ENCODE data around the gene ZNF737. TPM values are rescaled to one million over a fixed set of nuclear protein-coding genes. Genes with fewer than 3 reads are reported as not detected.
"Not testable (repeated sequence)": the region's sequence is repeated elsewhere in the genome, so short reads cannot be mapped to it uniquely, and the experiment has no call there.

The ZNF737 gene
- polyA plus RNA-seq (2013, experiment 1 of 2), result 5.6 TPM
- 4.8 TPM for polyA plus RNA-seq (2013, experiment 2 of 2)

GRCh38 chr19:20565321-20566018 lies at the start of gene ZNF737:
Gene ZNF737, minus strand, starts transcription at chr19:20565781. Its CDS starts 141 bp downstream, at chr19:20565640.
- peak within 1 kb of the TSS; percentile 9 to 35 for H3K4ac ChIP-seq (ENCODE audit: low read depth in 1 of 2, low read length in 2 of 2)
- no peak within 1 kb of the TSS for H2BK5ac ChIP-seq (ENCODE audit: low read depth, low read length, poor library complexity, severe bottlenecking)
- H2BK120ac ChIP-seq (ENCODE audit: low read depth, low read length), result peak within 1 kb of the TSS; percentile 57
- H3K4me1 ChIP-seq (ENCODE audit: control insufficient read depth, insufficient read depth, low read depth, low read length), result peaks cover 3% of the 10 kb centered on the region
- H4K8ac ChIP-seq (ENCODE audit: low read length), result peak within 1 kb of the TSS; percentile 91
- no peaks in the 10 kb centered on the region for H3K27me3 ChIP-seq (ENCODE audit: control insufficient read depth in 1 of 2, insufficient read depth in 1 of 2, low read length in 2 of 2)
- no peak within 1 kb of the TSS for H2BK15ac ChIP-seq (ENCODE audit: low read depth, poor library complexity, severe bottlenecking)
- peaks cover 9 to 22% of the 10 kb centered on the region in 2 experiments for H3K36me3 ChIP-seq (ENCODE audit: control insufficient read depth in 1 of 2, insufficient read depth in 2 of 2, low read depth in 1 of 2, low read length in 2 of 2)
- peaks cover 52% of the 10 kb centered on the region for H3K9me3 ChIP-seq (ENCODE audit: control insufficient read depth, low read length)
- H3K23ac ChIP-seq (ENCODE audit: low read length in 2 of 2), result no peak within 1 kb of the TSS
- peaks cover 14% of the 10 kb centered on the region for H3K79me1 ChIP-seq (replicated peaks; ENCODE audit: low read length, poor library complexity, severe bottlenecking)
- H2BK12ac ChIP-seq (ENCODE audit: low read length in 2 of 2), result no peak within 1 kb of the TSS
- no peak within 1 kb of the TSS for H3K14ac ChIP-seq (ENCODE audit: low read length in 2 of 2)
- peak within 1 kb of the TSS; percentile 5 to 79 for H3K18ac ChIP-seq (ENCODE audit: low read depth in 1 of 2, low read length in 2 of 2)
- no peak within 1 kb of the TSS for H2AK5ac ChIP-seq (ENCODE audit: low read length, severe bottlenecking)
- H3K4me3 ChIP-seq (ENCODE audit: insufficient read depth in 1 of 2, low read depth in 1 of 2, low read length in 2 of 2), result peak within 1 kb of the TSS; percentile 68 to 84
- H4K91ac ChIP-seq (ENCODE audit: low read length), result peak within 1 kb of the TSS; percentile 25
- peak within 1 kb of the TSS; percentile 6 for H2AFZ ChIP-seq (ENCODE audit: low read depth, low read length)
- H3K4me2 ChIP-seq (ENCODE audit: low read length, poor library complexity, severe bottlenecking), result peak within 1 kb of the TSS; percentile 86
- under 1% methylated on average over 28 of the region's 28 CpGs for WGBS
- peak; percentile 94 for DNase-seq
- H3K9ac ChIP-seq (ENCODE audit: low read length), result peak within 1 kb of the TSS; percentile 96
- peak within 1 kb of the TSS; percentile 88 for H3K27ac ChIP-seq (ENCODE audit: low read length, poor library complexity, severe bottlenecking)

GRCh38 chr19:20614971-20615370 lies 49.4 kb upstream of the ZNF737 start:
- not testable (repeated sequence) for H2BK15ac ChIP-seq (ENCODE audit: low read depth, poor library complexity, severe bottlenecking); H2AFZ ChIP-seq (ENCODE audit: low read depth, low read length); H3K4me2 ChIP-seq (ENCODE audit: low read length, poor library complexity, severe bottlenecking); H3K4me3 ChIP-seq (ENCODE audit: insufficient read depth in 1 of 2, low read depth in 1 of 2, low read length in 2 of 2); H3K27me3 ChIP-seq (ENCODE audit: control insufficient read depth in 1 of 2, insufficient read depth in 1 of 2, low read length in 2 of 2); H4K8ac ChIP-seq (ENCODE audit: low read length); H3K79me1 ChIP-seq (replicated peaks; ENCODE audit: low read length, poor library complexity, severe bottlenecking); H3K14ac ChIP-seq (ENCODE audit: low read length in 2 of 2); H3K36me3 ChIP-seq (ENCODE audit: control insufficient read depth in 1 of 2, insufficient read depth in 2 of 2, low read depth in 1 of 2, low read length in 2 of 2); H3K18ac ChIP-seq (ENCODE audit: low read depth in 1 of 2, low read length in 2 of 2); H2BK5ac ChIP-seq (ENCODE audit: low read depth, low read length, poor library complexity, severe bottlenecking); DNase-seq; H4K91ac ChIP-seq (ENCODE audit: low read length); H2BK120ac ChIP-seq (ENCODE audit: low read depth, low read length); H3K23ac ChIP-seq (ENCODE audit: low read length in 2 of 2); H3K4ac ChIP-seq (ENCODE audit: low read depth in 1 of 2, low read length in 2 of 2); H2BK12ac ChIP-seq (ENCODE audit: low read length in 2 of 2); H3K4me1 ChIP-seq (ENCODE audit: control insufficient read depth, insufficient read depth, low read depth, low read length); H3K9ac ChIP-seq (ENCODE audit: low read length); H2AK5ac ChIP-seq (ENCODE audit: low read length, severe bottlenecking); H3K27ac ChIP-seq (ENCODE audit: low read length, poor library complexity, severe bottlenecking)
- H3K9me3 ChIP-seq (ENCODE audit: control insufficient read depth, low read length), result peaks cover 50% of the 10 kb centered on the region
- WGBS, result 77% methylated on average over 4 of the region's 4 CpGs

GRCh38 chr19:20612711-20613316 lies 47.2 kb upstream of the ZNF737 start:
- H3K4me1 ChIP-seq (ENCODE audit: control insufficient read depth, insufficient read depth, low read depth, low read length), result no peaks in the 10 kb centered on the region
- peak overlapping the region in 1 of 2 experiments; percentile 62 for H3K4me3 ChIP-seq (ENCODE audit: insufficient read depth in 1 of 2, low read depth in 1 of 2, low read length in 2 of 2)
- H3K23ac ChIP-seq (ENCODE audit: low read length in 2 of 2), result no peak overlapping the region
- H3K27ac ChIP-seq (ENCODE audit: low read length, poor library complexity, severe bottlenecking), result no peak overlapping the region
- 75% methylated on average over 5 of the region's 5 CpGs for WGBS
- H4K8ac ChIP-seq (ENCODE audit: low read length), result no peak overlapping the region
- no peak overlapping the region for H3K14ac ChIP-seq (ENCODE audit: low read length in 2 of 2)
- H3K18ac ChIP-seq (ENCODE audit: low read depth in 1 of 2, low read length in 2 of 2), result no peak overlapping the region
- H2BK120ac ChIP-seq (ENCODE audit: low read depth, low read length), result no peak overlapping the region
- no peak overlapping the region for H4K91ac ChIP-seq (ENCODE audit: low read length)
- no peak overlapping the region for H2BK5ac ChIP-seq (ENCODE audit: low read depth, low read length, poor library complexity, severe bottlenecking)
- no peak overlapping the region for H2BK15ac ChIP-seq (ENCODE audit: low read depth, poor library complexity, severe bottlenecking)
- no peaks in the 10 kb centered on the region for H3K36me3 ChIP-seq (ENCODE audit: control insufficient read depth in 1 of 2, insufficient read depth in 2 of 2, low read depth in 1 of 2, low read length in 2 of 2)
- H3K9me3 ChIP-seq (ENCODE audit: control insufficient read depth, low read length), result peaks cover 62% of the 10 kb centered on the region
- no peak overlapping the region for H2AFZ ChIP-seq (ENCODE audit: low read depth, low read length)
- no peak overlapping the region for H3K4ac ChIP-seq (ENCODE audit: low read depth in 1 of 2, low read length in 2 of 2)
- H3K79me1 ChIP-seq (replicated peaks; ENCODE audit: low read length, poor library complexity, severe bottlenecking), result no peaks in the 10 kb centered on the region
- H2AK5ac ChIP-seq (ENCODE audit: low read length, severe bottlenecking), result no peak overlapping the region
- H3K27me3 ChIP-seq (ENCODE audit: control insufficient read depth in 1 of 2, insufficient read depth in 1 of 2, low read length in 2 of 2), result no peaks in the 10 kb centered on the region
- H3K9ac ChIP-seq (ENCODE audit: low read length), result no peak overlapping the region
- no peak overlapping the region for H2BK12ac ChIP-seq (ENCODE audit: low read length in 2 of 2)
- DNase-seq, result no peak
- no peak overlapping the region for H3K4me2 ChIP-seq (ENCODE audit: low read length, poor library complexity, severe bottlenecking)

- Histone ChIP-seq H3K27ac (ENCODE audit: low read length, poor library complexity, severe bottlenecking) (no peak overlapping the region), H2AK5ac (ENCODE audit: low read length, severe bottlenecking) (no peak overlapping the region), H2BK120ac (ENCODE audit: low read depth, low read length) (no peak overlapping the region), H3K23ac (ENCODE audit: low read length in 2 of 2) (no peak overlapping the region), H3K4me2 (ENCODE audit: low read length, poor library complexity, severe bottlenecking) (no peak overlapping the region), H3K9me3 (ENCODE audit: control insufficient read depth, low read length) (peaks cover 65% of the 10 kb centered on the region), H3K36me3 (ENCODE audit: control insufficient read depth in 1 of 2, insufficient read depth in 2 of 2, low read depth in 1 of 2, low read length in 2 of 2) (no peaks in the 10 kb centered on the region), H3K79me1 (replicated peaks; ENCODE audit: low read length, poor library complexity, severe bottlenecking) (no peaks in the 10 kb centered on the region), H3K4ac (ENCODE audit: low read depth in 1 of 2, low read length in 2 of 2) (no peak overlapping the region), H3K18ac (ENCODE audit: low read depth in 1 of 2, low read length in 2 of 2) (no peak overlapping the region), H4K8ac (ENCODE audit: low read length) (no peak overlapping the region), H3K27me3 (ENCODE audit: control insufficient read depth in 1 of 2, insufficient read depth in 1 of 2, low read length in 2 of 2) (no peaks in the 10 kb centered on the region), H3K9ac (ENCODE audit: low read length) (no peak overlapping the region), H3K14ac (ENCODE audit: low read length in 2 of 2) (no peak overlapping the region), H4K91ac (ENCODE audit: low read length) (no peak overlapping the region), H2BK12ac (ENCODE audit: low read length in 2 of 2) (no peak overlapping the region), H3K4me3 (ENCODE audit: insufficient read depth in 1 of 2, low read depth in 1 of 2, low read length in 2 of 2) (peak overlapping the region in 1 of 2 experiments; percentile 62), H3K4me1 (ENCODE audit: control insufficient read depth, insufficient read depth, low read depth, low read length) (no peaks in the 10 kb centered on the region), H2BK5ac (ENCODE audit: low read depth, low read length, poor library complexity, severe bottlenecking) (no peak overlapping the region), H2BK15ac (ENCODE audit: low read depth, poor library complexity, severe bottlenecking) (no peak overlapping the region), H2AFZ (ENCODE audit: low read depth, low read length) (no peak overlapping the region)
- 81% methylated on average over 6 of the region's 6 CpGs for WGBS
- no peak for DNase-seq
These were observed 46.3 kb upstream of the ZNF737 start for GRCh38 chr19:20611866-20612265.
